ENCODE results near the gene FREM1.

DNA sequence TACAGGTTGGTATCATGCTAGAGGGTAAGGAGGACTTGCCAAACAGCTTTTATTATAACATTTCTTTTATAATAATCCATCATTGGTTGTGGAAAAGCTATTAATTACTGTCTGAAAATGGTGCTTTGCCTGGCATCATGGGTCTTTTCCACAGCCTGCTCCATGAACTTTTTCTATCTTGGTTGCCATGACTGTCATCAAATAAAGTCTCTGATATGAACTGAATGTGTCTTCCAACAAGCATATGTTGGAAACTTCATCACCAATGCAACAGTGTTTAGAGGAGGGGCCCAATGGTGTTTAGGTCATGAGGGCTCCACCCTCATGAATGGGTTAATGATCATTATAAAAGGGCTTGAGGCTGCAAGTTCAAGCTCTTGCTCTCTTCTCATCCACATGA is 81.0 kb downstream of the FREM1 start:
- TF ChIP-seq, protein P1, sequence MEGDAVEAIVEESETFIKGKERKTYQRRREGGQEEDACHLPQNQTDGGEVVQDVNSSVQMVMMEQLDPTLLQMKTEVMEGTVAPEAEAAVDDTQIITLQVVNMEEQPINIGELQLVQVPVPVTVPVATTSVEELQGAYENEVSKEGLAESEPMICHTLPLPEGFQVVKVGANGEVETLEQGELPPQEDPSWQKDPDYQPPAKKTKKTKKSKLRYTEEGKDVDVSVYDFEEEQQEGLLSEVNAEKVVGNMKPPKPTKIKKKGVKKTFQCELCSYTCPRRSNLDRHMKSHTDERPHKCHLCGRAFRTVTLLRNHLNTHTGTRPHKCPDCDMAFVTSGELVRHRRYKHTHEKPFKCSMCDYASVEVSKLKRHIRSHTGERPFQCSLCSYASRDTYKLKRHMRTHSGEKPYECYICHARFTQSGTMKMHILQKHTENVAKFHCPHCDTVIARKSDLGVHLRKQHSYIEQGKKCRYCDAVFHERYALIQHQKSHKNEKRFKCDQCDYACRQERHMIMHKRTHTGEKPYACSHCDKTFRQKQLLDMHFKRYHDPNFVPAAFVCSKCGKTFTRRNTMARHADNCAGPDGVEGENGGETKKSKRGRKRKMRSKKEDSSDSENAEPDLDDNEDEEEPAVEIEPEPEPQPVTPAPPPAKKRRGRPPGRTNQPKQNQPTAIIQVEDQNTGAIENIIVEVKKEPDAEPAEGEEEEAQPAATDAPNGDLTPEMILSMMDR (IDR thresholded peaks at IDR 0.05): no peak
- no peak for TF ChIP-seq POLR2AphosphoS5 (IDR thresholded peaks at IDR 0.05)
